Progenitor cell of endocrine pancreas (in vitro differentiated cells): ENCODE measurements around the gene TUBGCP2. TPM values are rescaled to one million over a fixed set of nuclear protein-coding genes. Genes with fewer than 3 reads are reported as not detected.

ENCODE experiments used
- DNase-seq: peaks from one replicate; pipeline ENCODE4 v3.0.0; 2021; ENCODE audit warnings: low spot score; ENCODE audit not compliant: unreplicated experiment
- H3K27ac Mint-ChIP-seq: 2 replicates; pipeline ENCODE4 v1.8.0; 2021; ENCODE audit warnings: mild to moderate bottlenecking, moderate library complexity, mixed read lengths
- H3K27me3 Mint-ChIP-seq: 2 replicates; pipeline ENCODE4 v1.8.0; 2021; ENCODE audit warnings: mixed read lengths
- H3K36me3 Mint-ChIP-seq: 2 replicates; pipeline ENCODE4 v1.8.0; 2022; ENCODE audit warnings: mixed read lengths; ENCODE audit not compliant: insufficient read depth
- H3K4me1 Mint-ChIP-seq: 2 replicates; pipeline ENCODE4 v1.8.0; 2021; ENCODE audit warnings: low read depth, mixed read lengths
- H3K4me3 Mint-ChIP-seq: 2 replicates; pipeline ENCODE4 v1.8.0; 2021; ENCODE audit warnings: low read depth, mild to moderate bottlenecking, moderate library complexity, mixed read lengths
- H3K9me3 Mint-ChIP-seq: 2 replicates; pipeline ENCODE4 v1.8.0; 2021; ENCODE audit warnings: low read depth, mixed read lengths
- total RNA-seq: library from RNA; stranded (reverse); gene quantifications from 2 replicates; pipeline ENCODE4 v1.2.1, GENCODE V29; 2021
- TF ChIP-seq, protein P1 (sequence below): fragments of 200-600 bp; sonication (generic); IDR thresholded peaks from one replicate; pipeline ENCODE4 v1.5.0; 2021; ENCODE audit warnings: antibody characterized with exemption, mild to moderate bottlenecking; ENCODE audit not compliant: unreplicated experiment

Gene TUBGCP2
- total RNA-seq, 1 donor from 2014 or later, result 77.0 TPM

GRCh38 chr10:133316732-133317131 lies 8.1 kb upstream of the TUBGCP2 start:
- H3K27me3 Mint-ChIP-seq, result peaks cover 12% of the 10 kb centered on the region
- DNase-seq, result no peak
- peaks cover 1% of the 10 kb centered on the region for H3K4me1 Mint-ChIP-seq
- no peaks in the 10 kb centered on the region for H3K9me3 Mint-ChIP-seq
- H3K36me3 Mint-ChIP-seq, result peaks cover 2% of the 10 kb centered on the region
- no peak overlapping the region for H3K27ac Mint-ChIP-seq
- H3K4me3 Mint-ChIP-seq, result no peak overlapping the region
- TF ChIP-seq, protein P1, sequence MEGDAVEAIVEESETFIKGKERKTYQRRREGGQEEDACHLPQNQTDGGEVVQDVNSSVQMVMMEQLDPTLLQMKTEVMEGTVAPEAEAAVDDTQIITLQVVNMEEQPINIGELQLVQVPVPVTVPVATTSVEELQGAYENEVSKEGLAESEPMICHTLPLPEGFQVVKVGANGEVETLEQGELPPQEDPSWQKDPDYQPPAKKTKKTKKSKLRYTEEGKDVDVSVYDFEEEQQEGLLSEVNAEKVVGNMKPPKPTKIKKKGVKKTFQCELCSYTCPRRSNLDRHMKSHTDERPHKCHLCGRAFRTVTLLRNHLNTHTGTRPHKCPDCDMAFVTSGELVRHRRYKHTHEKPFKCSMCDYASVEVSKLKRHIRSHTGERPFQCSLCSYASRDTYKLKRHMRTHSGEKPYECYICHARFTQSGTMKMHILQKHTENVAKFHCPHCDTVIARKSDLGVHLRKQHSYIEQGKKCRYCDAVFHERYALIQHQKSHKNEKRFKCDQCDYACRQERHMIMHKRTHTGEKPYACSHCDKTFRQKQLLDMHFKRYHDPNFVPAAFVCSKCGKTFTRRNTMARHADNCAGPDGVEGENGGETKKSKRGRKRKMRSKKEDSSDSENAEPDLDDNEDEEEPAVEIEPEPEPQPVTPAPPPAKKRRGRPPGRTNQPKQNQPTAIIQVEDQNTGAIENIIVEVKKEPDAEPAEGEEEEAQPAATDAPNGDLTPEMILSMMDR, result no peak

DNA sequence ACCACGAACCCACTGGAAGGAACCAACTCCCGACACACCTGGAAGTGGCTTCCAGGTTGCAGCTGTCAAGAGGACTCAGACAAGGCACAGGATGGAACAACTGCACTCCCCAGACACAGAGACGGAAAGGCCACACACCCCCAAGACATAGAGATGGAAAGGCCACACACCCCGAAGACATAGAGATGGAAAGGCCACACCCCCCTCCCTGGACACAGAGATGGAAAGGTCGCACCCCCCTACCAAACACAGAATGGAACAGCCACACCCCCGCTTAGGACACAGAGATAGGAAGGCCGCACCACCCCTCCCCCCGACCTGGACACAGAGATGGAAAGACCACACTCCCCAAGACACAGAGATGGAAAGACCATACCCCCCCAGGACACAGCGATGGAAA lies 7.6 kb upstream of the TUBGCP2 start:
- Mint-ChIP-seq H3K9me3 (no peaks in the 10 kb centered on the region), H3K4me3 (no peak overlapping the region), H3K27me3 (peaks cover 12% of the 10 kb centered on the region), H3K36me3 (peaks cover 4% of the 10 kb centered on the region), H3K27ac (no peak overlapping the region), H3K4me1 (peaks cover 1% of the 10 kb centered on the region)
- DNase-seq, result no peak
- TF ChIP-seq, protein P1, result no peak

DNA sequence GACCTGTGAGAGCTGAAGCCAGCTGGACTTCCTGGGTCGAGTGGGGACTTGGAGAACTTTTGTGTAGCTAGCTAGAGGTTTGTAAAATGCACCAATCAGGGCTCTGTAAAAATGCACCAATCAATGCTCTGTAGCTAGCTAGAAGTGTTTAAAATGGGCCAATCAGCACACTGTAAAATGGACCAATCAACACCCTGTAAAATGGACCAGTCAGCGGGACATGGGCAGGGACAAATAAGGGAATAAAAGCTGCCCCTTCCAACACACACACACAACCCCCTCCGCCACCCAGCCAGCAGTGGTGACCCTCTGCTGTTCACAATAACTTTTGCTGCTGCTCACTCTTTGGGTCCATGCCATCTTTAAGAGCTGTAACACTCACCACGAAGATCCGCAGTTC lies 7.2 kb upstream of the TUBGCP2 start:
- Mint-ChIP-seq H3K4me1 (peaks cover 1% of the 10 kb centered on the region), H3K4me3 (no peak overlapping the region), H3K36me3 (peaks cover 4% of the 10 kb centered on the region), H3K27ac (no peak overlapping the region), H3K9me3 (no peaks in the 10 kb centered on the region), H3K27me3 (peaks cover 12% of the 10 kb centered on the region)
- TF ChIP-seq, protein P1, result no peak
- DNase-seq, result no peak

DNA sequence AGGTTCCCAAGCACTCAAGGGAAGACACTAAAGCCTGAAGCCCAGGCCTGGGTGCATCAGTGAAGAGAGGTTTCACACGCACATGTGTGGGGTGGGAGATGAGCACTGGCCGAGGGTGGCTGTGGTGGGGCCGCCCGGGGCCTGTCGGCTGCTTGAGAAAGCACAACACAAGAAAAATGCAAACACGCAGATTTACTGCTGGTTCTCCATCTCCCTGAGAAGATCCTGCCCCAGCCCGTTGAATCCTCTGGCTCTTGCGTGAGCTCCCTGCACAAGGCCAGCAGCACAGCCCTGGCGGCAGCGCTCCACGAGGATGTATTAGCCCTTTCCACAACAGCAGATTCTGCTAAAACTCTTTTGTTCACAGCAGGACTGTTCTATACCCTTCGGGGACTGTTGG lies 6.2 kb upstream of the TUBGCP2 start:
- Mint-ChIP-seq H3K36me3 (peaks cover 4% of the 10 kb centered on the region), H3K4me3 (no peak overlapping the region), H3K27ac (no peak overlapping the region), H3K27me3 (peaks cover 8% of the 10 kb centered on the region), H3K9me3 (no peaks in the 10 kb centered on the region), H3K4me1 (peaks cover 1% of the 10 kb centered on the region)
- no peak for DNase-seq
- TF ChIP-seq, protein P1, result no peak

DNA sequence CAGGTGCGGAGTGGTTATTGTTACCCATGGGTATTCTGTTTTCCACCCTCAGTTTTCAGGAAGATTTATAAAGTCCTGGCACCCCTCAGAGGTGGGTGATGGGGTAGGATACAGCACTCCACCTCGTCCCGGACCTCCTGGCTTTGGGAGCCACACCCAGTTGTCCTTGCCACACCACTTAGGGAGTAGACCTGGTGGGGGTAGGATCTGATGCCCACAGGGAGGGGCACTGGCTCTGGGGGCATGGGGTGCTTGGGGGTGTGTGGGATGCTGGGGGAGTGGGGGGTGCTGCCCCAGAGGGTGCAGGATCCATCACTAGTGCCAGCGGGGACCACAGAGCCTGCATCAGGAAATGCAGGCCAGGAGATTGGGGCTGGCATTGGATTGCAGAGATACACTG lies 4.5 kb upstream of the TUBGCP2 start:
- TF ChIP-seq, protein P1, result no peak
- peaks cover 4% of the 10 kb centered on the region for H3K36me3 Mint-ChIP-seq
- no peaks in the 10 kb centered on the region for H3K9me3 Mint-ChIP-seq
- no peaks in the 10 kb centered on the region for H3K4me1 Mint-ChIP-seq
- no peaks in the 10 kb centered on the region for H3K27me3 Mint-ChIP-seq
- no peak overlapping the region for H3K4me3 Mint-ChIP-seq
- no peak for DNase-seq
- no peak overlapping the region for H3K27ac Mint-ChIP-seq
